Activated T-helper 1 cell treated with anti-CD3 and anti-CD28 coated beads, Interleukin-12 subunit alpha, Interleukin-12 subunit beta, Interleukin-2, Interleukin-4 antibody, amounts not matched to agents 30 ng/mL and 10 ng/mL and 1 ng/mL, durations not matched to agents 14 hours and 24 hours and 36 hours (primary cell): ENCODE data around the gene ABCF1. TPM values are rescaled to one million over a fixed set of nuclear protein-coding genes. Genes with fewer than 3 reads are reported as not detected.

Experiments used
- DNase-seq: peaks from one replicate; pipeline ENCODE4 v3.0.0; 2021; ENCODE audit warnings: low spot score
- H3K27ac Mint-ChIP-seq: one replicate; pipeline ENCODE4 v1.8.0; 2021; ENCODE audit warnings: mild to moderate bottlenecking, mixed read lengths
- H3K27me3 Mint-ChIP-seq: one replicate; pipeline ENCODE4 v1.8.0; 2022; ENCODE audit warnings: mild to moderate bottlenecking, moderate library complexity, mixed read lengths; ENCODE audit not compliant: insufficient read depth
- H3K36me3 Mint-ChIP-seq: one replicate; pipeline ENCODE4 v1.8.0; 2021; ENCODE audit warnings: low read depth, mixed read lengths
- H3K4me1 Mint-ChIP-seq: one replicate; pipeline ENCODE4 v1.8.0; 2021; ENCODE audit warnings: low read depth, mixed read lengths
- H3K4me3 Mint-ChIP-seq: one replicate; pipeline ENCODE4 v1.8.0; 2021; ENCODE audit warnings: mild to moderate bottlenecking, moderate library complexity, mixed read lengths
- H3K9me3 Mint-ChIP-seq: one replicate; pipeline ENCODE4 v1.8.0; 2021; ENCODE audit warnings: mixed read lengths
- intact Hi-C: fragments of 100-400 bp; cut with micrococcal nuclease; formaldehyde crosslinking; loops from one replicate; pipeline ENCODE4 v1.15.1; 2024
- total RNA-seq: library from RNA; stranded (reverse); gene quantifications from 2 replicates; pipeline ENCODE4 v1.2.3, GENCODE V29; 2022

ABCF1 gene
- total RNA-seq, 1 donor from 2014 or later: 120 TPM

- Mint-ChIP-seq H3K27ac (no peak overlapping the region), H3K36me3 (peaks cover 30% of the 10 kb centered on the region), H3K9me3 (no peaks in the 10 kb centered on the region), H3K4me3 (no peak overlapping the region), H3K27me3 (no peaks in the 10 kb centered on the region), H3K4me1 (peaks cover 27% of the 10 kb centered on the region)
- no peak for DNase-seq
- intact Hi-C loops: no loop called here
These were observed 54.3 kb downstream of the ABCF1 start for GRCh38 chr6:30625511-30625910.

- Mint-ChIP-seq H3K27ac (peak within 1 kb of the TSS; percentile 95), H3K27me3 (no peaks in the 10 kb centered on the region), H3K4me3 (peak within 1 kb of the TSS; percentile 91), H3K36me3 (peaks cover 33% of the 10 kb centered on the region), H3K4me1 (peaks cover 27% of the 10 kb centered on the region), H3K9me3 (no peaks in the 10 kb centered on the region)
- peak; percentile 84 for DNase-seq
- intact Hi-C loops: loop anchor here (1.0 to 2.0 kb wide), 6 partner anchors 9 to 461 kb away; partner anchors contain the start of genes DHX16, GNL1, MDC1 and MRPS18B
These were observed 55.5 kb downstream of the ABCF1 start, which contains the start of gene ATAT1 for GRCh38 chr6:30626484-30627366. Gene ATAT1 (plus strand): TSS chr6:30626874.

GRCh38 chr6:30635834-30636233 lies 64.6 kb downstream of the ABCF1 start:
- H3K27me3 Mint-ChIP-seq: no peaks in the 10 kb centered on the region
- H3K27ac Mint-ChIP-seq: no peak overlapping the region
- peaks cover 13% of the 10 kb centered on the region for H3K4me1 Mint-ChIP-seq
- intact Hi-C loops: no loop called here
- no peak for DNase-seq
- H3K4me3 Mint-ChIP-seq: no peak overlapping the region
- no peaks in the 10 kb centered on the region for H3K9me3 Mint-ChIP-seq
- H3K36me3 Mint-ChIP-seq: peaks cover 33% of the 10 kb centered on the region

GRCh38 chr6:30640481-30640880 lies 69.2 kb downstream of the ABCF1 start:
- H3K36me3 Mint-ChIP-seq: peaks cover 30% of the 10 kb centered on the region
- H3K4me1 Mint-ChIP-seq: peaks cover 25% of the 10 kb centered on the region
- H3K4me3 Mint-ChIP-seq: no peak overlapping the region
- H3K27ac Mint-ChIP-seq: no peak overlapping the region
- intact Hi-C loops: no loop called here
- H3K27me3 Mint-ChIP-seq: no peaks in the 10 kb centered on the region
- no peak for DNase-seq
- no peaks in the 10 kb centered on the region for H3K9me3 Mint-ChIP-seq

- H3K9me3 Mint-ChIP-seq: no peaks in the 10 kb centered on the region
- intact Hi-C loops: no loop called here
- DNase-seq: no peak
- no peaks in the 10 kb centered on the region for H3K27me3 Mint-ChIP-seq
- peak overlapping the region; percentile 67 for H3K27ac Mint-ChIP-seq
- no peak overlapping the region for H3K4me3 Mint-ChIP-seq
- peaks cover 25% of the 10 kb centered on the region for H3K4me1 Mint-ChIP-seq
- H3K36me3 Mint-ChIP-seq: peaks cover 28% of the 10 kb centered on the region
These were observed 69.8 kb downstream of the ABCF1 start for GRCh38 chr6:30641048-30641447.

Other genes with a start within 250 kb of the ABCF1 start
- 14.2 and 15.6 TPM in 2 replicates for gene TRIM39, start 244.5 kb upstream of the ABCF1 start, total RNA-seq
- gene RPP21, start 226.3 kb upstream of the ABCF1 start, total RNA-seq: 54.2 and 62.8 TPM in 2 replicates
- gene HLA-E, start 81.9 kb upstream of the ABCF1 start, total RNA-seq: 476 and 483 TPM in 2 replicates
- gene GNL1, start 15.0 kb upstream of the ABCF1 start, total RNA-seq: 86.3 and 92.4 TPM in 2 replicates
- 41.6 and 42.1 TPM in 2 replicates for gene PRR3, start 14.1 kb upstream of the ABCF1 start, total RNA-seq
- gene PPP1R10, start 45.8 kb downstream of the ABCF1 start, total RNA-seq: 124 and 126 TPM in 2 replicates
- 75.5 and 77.7 TPM in 2 replicates for gene MRPS18B, start 46.4 kb downstream of the ABCF1 start, total RNA-seq
- gene ATAT1, start 55.4 kb downstream of the ABCF1 start, total RNA-seq: 11.6 and 13.4 TPM in 2 replicates
- gene C6orf136, start 75.7 kb downstream of the ABCF1 start, total RNA-seq: 23.9 and 36.0 TPM in 2 replicates
- 52.0 and 54.2 TPM in 2 replicates for gene DHX16, start 101.6 kb downstream of the ABCF1 start, total RNA-seq
- gene PPP1R18, start 115.2 kb downstream of the ABCF1 start, total RNA-seq: 203 and 213 TPM in 2 replicates
- 15.5 and 15.9 TPM in 2 replicates for gene NRM, start 119.5 kb downstream of the ABCF1 start, total RNA-seq
- 93.7 and 95.7 TPM in 2 replicates for gene MDC1, start 145.8 kb downstream of the ABCF1 start, total RNA-seq
- gene TUBB, start 148.9 kb downstream of the ABCF1 start, total RNA-seq: 1,001 and 1,002 TPM in 2 replicates
- gene FLOT1, start 171.2 kb downstream of the ABCF1 start, total RNA-seq: 252 and 262 TPM in 2 replicates
- 578 and 603 TPM in 2 replicates for gene IER3, start 173.1 kb downstream of the ABCF1 start, total RNA-seq